HEK293 (cell line): ENCODE measurements around the gene NPC1.

Source experiments
- CTCF ChIP-seq: fragments of 450-650 bp; formaldehyde crosslinking; IDR thresholded peaks from 2 replicates; pipeline ENCODE4 v1.5.1; 2016; ENCODE audit warnings: missing biosample characterization, missing genetic modification characterization
- MYNN ChIP-seq: fragments of 450-650 bp; formaldehyde crosslinking; IDR thresholded peaks from 2 replicates; pipeline ENCODE4 v1.5.1; 2016; ENCODE audit warnings: missing biosample characterization, missing genetic modification characterization, borderline replicate concordance
- ZBTB44 ChIP-seq: fragments of 450-650 bp; IDR thresholded peaks from 2 replicates; pipeline ENCODE4 v1.5.1; 2018; ENCODE audit warnings: missing biosample characterization, mild to moderate bottlenecking, missing genetic modification characterization
- ZNF146 ChIP-seq: fragments of 450-650 bp; formaldehyde crosslinking; IDR thresholded peaks from 2 replicates; pipeline ENCODE4 v1.5.1; 2016; ENCODE audit warnings: missing biosample characterization, missing genetic modification characterization
- ZNF394 ChIP-seq: fragments of 450-650 bp; formaldehyde crosslinking; IDR thresholded peaks from 2 replicates; pipeline ENCODE4 v1.5.1; 2016; ENCODE audit warnings: missing biosample characterization, missing genetic modification characterization, mild to moderate bottlenecking, moderate library complexity, borderline replicate concordance
- ZNF416 ChIP-seq: fragments of 450-650 bp; formaldehyde crosslinking; IDR thresholded peaks from 2 replicates; pipeline ENCODE4 v1.5.1; 2016; ENCODE audit warnings: missing biosample characterization, missing genetic modification characterization
- ZNF555 ChIP-seq: fragments of 450-650 bp; formaldehyde crosslinking; conservative IDR thresholded peaks from 2 replicates; pipeline ENCODE4 v1.5.1; 2017; ENCODE audit warnings: missing biosample characterization, mild to moderate bottlenecking, missing genetic modification characterization, inconsistent platforms
- ZNF610 ChIP-seq: fragments of 450-650 bp; formaldehyde crosslinking; IDR thresholded peaks from 2 replicates; pipeline ENCODE4 v1.5.1; 2016; ENCODE audit warnings: missing biosample characterization, missing genetic modification characterization, borderline replicate concordance
- ZNF658 ChIP-seq: fragments of 450-650 bp; formaldehyde crosslinking; IDR thresholded peaks from 2 replicates; pipeline ENCODE4; 2016; ENCODE audit warnings: missing biosample characterization, missing genetic modification characterization
- ZSCAN5A ChIP-seq: fragments of 450-650 bp; formaldehyde crosslinking; IDR thresholded peaks from 2 replicates; pipeline ENCODE4 v1.5.1; 2016; ENCODE audit warnings: missing biosample characterization, missing genetic modification characterization

GRCh38 chr18:23634692-23635091 is 48.4 kb upstream of the NPC1 start:
- TF ChIP-seq ZNF416 (no peak), MYNN (tag by site-specific recombination) (no peak), ZBTB44 (no peak), ZNF146 (tag by site-specific recombination) (no peak), ZNF555 (tag by site-specific recombination) (no peak), CTCF (tag by site-specific recombination) (no peak), ZNF658 (tag by site-specific recombination) (no peak), ZNF610 (tag by site-specific recombination) (no peak), ZNF394 (no peak), ZSCAN5A (tag by site-specific recombination) (no peak)
